Stomach (tissue), 4 donors: ENCODE results near the gene FBXL16.

Experiments
- POLR2AphosphoS5 ChIP-seq, 3 donors: sonication (generic); formaldehyde crosslinking; IDR thresholded peaks; one replicate each; pipeline ENCODE4 v1.6.1; 2016; ENCODE audit warnings: antibody characterized with exemption in 3 of 3
- TF ChIP-seq, protein P1 (sequence below), 7 experiments: fragments of 450-650 bp in 4 of 7; fragments of 200-600 bp in 3 of 7; sonication (generic) in 3 of 7; IDR thresholded peaks; one replicate each; pipeline ENCODE4 v1.5.1; 2016 to 2019; ENCODE audit warnings: antibody characterized with exemption in 7 of 7, control low read depth in 2 of 7, mild to moderate bottlenecking in 1 of 7

DNA sequence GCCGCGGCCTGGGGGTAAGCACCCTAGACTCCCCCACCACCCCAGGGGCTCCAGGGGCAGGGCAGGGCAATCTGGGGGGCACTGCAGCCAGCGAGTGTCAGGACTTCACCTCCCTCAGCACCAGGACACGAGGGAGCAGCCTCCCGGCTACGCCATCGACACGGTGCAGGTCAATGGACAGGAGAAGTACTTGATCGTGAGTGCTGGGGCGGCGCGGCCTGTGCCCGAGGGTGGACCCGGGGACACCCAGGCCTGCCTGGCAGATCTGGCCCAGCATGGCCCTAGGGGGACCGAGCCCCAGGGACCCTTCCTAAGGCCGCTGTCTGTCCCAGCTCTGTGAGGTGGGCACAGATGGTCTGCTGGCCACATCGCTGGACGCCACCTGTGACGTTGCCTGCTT lies 33.2 kb downstream of the FBXL16 start:
- no peak for TF ChIP-seq POLR2AphosphoS5 (IDR thresholded peaks at IDR 0.05)
- TF ChIP-seq, protein P1, sequence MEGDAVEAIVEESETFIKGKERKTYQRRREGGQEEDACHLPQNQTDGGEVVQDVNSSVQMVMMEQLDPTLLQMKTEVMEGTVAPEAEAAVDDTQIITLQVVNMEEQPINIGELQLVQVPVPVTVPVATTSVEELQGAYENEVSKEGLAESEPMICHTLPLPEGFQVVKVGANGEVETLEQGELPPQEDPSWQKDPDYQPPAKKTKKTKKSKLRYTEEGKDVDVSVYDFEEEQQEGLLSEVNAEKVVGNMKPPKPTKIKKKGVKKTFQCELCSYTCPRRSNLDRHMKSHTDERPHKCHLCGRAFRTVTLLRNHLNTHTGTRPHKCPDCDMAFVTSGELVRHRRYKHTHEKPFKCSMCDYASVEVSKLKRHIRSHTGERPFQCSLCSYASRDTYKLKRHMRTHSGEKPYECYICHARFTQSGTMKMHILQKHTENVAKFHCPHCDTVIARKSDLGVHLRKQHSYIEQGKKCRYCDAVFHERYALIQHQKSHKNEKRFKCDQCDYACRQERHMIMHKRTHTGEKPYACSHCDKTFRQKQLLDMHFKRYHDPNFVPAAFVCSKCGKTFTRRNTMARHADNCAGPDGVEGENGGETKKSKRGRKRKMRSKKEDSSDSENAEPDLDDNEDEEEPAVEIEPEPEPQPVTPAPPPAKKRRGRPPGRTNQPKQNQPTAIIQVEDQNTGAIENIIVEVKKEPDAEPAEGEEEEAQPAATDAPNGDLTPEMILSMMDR (IDR thresholded peaks at IDR 0.05), result no peak
